Activated naive CD8-positive, alpha-beta T cell treated with anti-CD3 and anti-CD28 coated beads for 36 hours (primary cell): Measurements from ENCODE around the gene BPIFB2. TPM values are rescaled to one million over a fixed set of nuclear protein-coding genes. Genes with fewer than 3 reads are reported as not detected.

Source experiments
- DNase-seq: peaks from one replicate; pipeline ENCODE4 v3.0.0; 2021
- H3K27ac Mint-ChIP-seq: one replicate; pipeline ENCODE4 v1.8.0; 2022; ENCODE audit warnings: mild to moderate bottlenecking, moderate library complexity, mixed read lengths
- H3K27me3 Mint-ChIP-seq: one replicate; pipeline ENCODE4 v1.8.0; 2022; ENCODE audit warnings: mild to moderate bottlenecking, mixed read lengths
- H3K36me3 Mint-ChIP-seq: one replicate; pipeline ENCODE4 v1.8.0; 2021; ENCODE audit warnings: mild to moderate bottlenecking, mixed read lengths
- H3K4me1 Mint-ChIP-seq: one replicate; pipeline ENCODE4 v1.8.0; 2021; ENCODE audit warnings: mixed read lengths
- H3K4me3 Mint-ChIP-seq: one replicate; pipeline ENCODE4 v1.8.0; 2022; ENCODE audit warnings: mild to moderate bottlenecking, moderate library complexity, mixed read lengths
- H3K9me3 Mint-ChIP-seq: one replicate; pipeline ENCODE4 v1.8.0; 2022; ENCODE audit warnings: mixed read lengths
- total RNA-seq, 2 experiments: library from RNA; stranded (reverse); gene quantifications; one replicate each; pipeline ENCODE4 v1.2.3, GENCODE V29; 2021

Gene BPIFB2
- total RNA-seq, 2 experiments from 2014 or later = not detected

DNA sequence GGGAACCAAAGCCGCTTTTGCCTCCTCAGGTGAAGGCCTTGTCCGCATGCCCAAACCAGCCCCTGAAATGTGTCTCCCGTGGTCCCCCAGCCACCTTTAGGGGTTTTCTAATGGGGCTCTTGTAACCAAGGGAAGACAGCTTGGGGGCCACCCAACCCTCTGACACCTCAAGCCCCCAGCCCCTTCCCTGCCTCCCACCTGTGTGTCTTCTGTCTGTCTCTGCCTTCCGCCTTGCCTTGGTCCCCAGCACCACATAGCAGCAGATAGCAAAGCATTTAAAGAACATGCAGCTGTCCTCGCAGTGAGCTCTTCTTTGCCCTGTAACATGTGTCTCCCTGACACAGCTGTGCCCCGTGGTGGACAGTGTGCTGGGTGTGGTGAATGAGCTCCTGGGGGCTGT is 55.8 kb downstream of the BPIFB2 start:
- DNase-seq = no peak
- H3K27me3 Mint-ChIP-seq = no peaks in the 10 kb centered on the region
- H3K36me3 Mint-ChIP-seq = no peaks in the 10 kb centered on the region
- H3K27ac Mint-ChIP-seq = no peak overlapping the region
- peaks cover 4% of the 10 kb centered on the region for H3K4me1 Mint-ChIP-seq
- no peak overlapping the region for H3K4me3 Mint-ChIP-seq
- no peaks in the 10 kb centered on the region for H3K9me3 Mint-ChIP-seq

GRCh38 chr20:33064572-33065287 is 57.2 kb downstream of the BPIFB2 start:
- H3K27ac Mint-ChIP-seq = no peak overlapping the region
- no peaks in the 10 kb centered on the region for H3K9me3 Mint-ChIP-seq
- H3K4me3 Mint-ChIP-seq = no peak overlapping the region
- H3K4me1 Mint-ChIP-seq = peaks cover 4% of the 10 kb centered on the region
- DNase-seq = no peak
- no peaks in the 10 kb centered on the region for H3K36me3 Mint-ChIP-seq
- no peaks in the 10 kb centered on the region for H3K27me3 Mint-ChIP-seq

DNA sequence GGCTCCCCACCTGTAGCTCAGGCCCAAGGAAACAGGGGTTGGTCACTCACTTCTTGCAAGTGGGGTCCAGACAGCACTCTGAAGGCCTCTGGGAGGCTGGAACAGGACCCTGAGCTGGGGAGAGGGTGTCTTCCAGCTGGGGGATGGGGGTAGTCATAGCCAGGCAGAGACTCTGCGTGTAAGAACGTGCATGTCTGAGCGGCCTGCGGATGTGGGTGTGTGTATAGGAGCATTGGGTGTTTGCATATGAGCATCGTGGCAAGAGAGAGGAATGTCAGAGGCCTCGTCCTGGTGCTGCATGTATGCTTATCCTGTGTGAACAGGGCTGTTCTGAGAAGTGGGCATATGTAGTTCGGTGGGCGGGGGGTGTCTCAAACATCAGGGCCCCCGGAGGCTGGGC is 58.3 kb downstream of the BPIFB2 start:
- Mint-ChIP-seq H3K4me3 (no peak overlapping the region), H3K9me3 (no peaks in the 10 kb centered on the region), H3K36me3 (no peaks in the 10 kb centered on the region), H3K4me1 (peaks cover 4% of the 10 kb centered on the region), H3K27me3 (no peaks in the 10 kb centered on the region), H3K27ac (no peak overlapping the region)
- DNase-seq = no peak

DNA sequence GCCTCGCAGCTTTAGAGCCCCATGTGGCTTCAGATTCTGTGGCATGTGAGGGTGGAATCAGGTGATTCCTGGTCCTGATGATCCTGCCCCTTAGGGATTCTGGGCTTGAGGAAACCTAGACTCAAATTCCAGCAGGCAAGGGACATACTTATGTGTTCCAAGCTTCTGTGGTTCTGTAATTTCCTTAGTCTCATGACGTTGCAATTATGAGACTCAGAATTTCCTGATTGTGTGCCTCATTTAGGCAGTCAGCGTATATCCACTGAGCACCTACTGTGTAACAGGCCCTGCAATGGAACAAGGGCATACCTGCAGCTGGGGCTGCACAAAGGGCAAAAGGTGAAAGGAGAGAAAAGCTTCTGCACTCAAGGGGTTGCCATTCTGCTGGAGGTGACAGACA is 60.3 kb downstream of the BPIFB2 start:
- no peaks in the 10 kb centered on the region for H3K9me3 Mint-ChIP-seq
- H3K4me1 Mint-ChIP-seq = peaks cover 4% of the 10 kb centered on the region
- H3K27me3 Mint-ChIP-seq = no peaks in the 10 kb centered on the region
- no peak overlapping the region for H3K4me3 Mint-ChIP-seq
- H3K36me3 Mint-ChIP-seq = no peaks in the 10 kb centered on the region
- no peak for DNase-seq
- H3K27ac Mint-ChIP-seq = no peak overlapping the region

DNA sequence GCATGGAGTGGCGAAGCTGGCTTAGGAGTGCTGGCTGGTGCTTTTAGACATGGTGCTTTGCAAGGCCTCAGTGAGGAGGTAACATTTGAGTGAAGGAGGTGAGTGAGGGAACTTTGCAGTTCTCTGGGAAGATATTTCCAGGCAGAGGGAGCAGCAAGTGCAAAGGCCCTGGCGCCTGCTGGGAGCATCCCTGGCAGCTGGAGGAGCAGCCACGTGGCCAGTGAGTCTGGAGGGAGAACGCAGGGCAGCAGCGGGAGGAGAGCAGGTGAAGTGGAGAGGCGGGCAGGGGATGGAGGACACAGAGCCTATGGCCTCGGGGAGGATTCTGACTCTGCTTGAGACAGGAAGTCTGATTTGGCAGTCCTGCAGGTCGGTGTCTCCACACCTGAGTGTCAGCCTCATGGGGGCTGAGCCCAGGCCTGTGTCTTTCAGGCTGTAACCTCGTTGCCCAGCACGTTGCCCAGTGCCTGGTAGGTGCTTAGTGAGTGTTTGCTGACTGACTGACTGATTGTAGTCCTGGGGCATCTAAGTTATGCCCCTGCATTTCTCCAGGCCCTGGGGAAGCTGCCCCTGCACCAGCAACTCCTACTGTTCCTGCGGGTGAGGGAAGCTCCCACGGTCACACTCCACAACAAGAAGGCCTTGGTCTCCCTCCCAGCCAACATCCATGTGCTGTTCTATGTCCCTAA is 60.9 kb downstream of the BPIFB2 start:
- Mint-ChIP-seq H3K27me3 (no peaks in the 10 kb centered on the region), H3K36me3 (no peaks in the 10 kb centered on the region), H3K4me1 (peaks cover 4% of the 10 kb centered on the region), H3K9me3 (no peaks in the 10 kb centered on the region), H3K27ac (no peak overlapping the region), H3K4me3 (no peak overlapping the region)
- DNase-seq = no peak

DNA sequence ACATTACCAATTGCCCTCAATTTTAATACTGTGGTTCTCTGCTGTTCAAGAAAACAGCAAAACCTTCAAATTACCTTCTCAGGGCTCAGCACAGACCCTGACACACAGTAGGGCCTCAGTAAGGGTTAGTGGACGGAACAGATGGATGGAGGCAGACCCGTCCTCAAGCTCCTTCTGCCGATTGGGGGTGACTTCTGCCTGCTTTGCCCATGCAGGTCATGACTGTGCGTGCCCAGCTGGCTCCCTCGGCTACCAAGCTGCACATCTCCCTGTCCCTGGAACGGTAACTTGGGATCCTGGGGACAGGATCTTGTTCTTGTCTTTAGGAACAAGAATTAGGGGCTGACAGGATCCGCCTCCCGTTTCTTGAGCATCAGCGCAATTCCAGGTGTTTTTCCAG is 62.2 kb downstream of the BPIFB2 start:
- H3K27ac Mint-ChIP-seq = no peak overlapping the region
- no peaks in the 10 kb centered on the region for H3K9me3 Mint-ChIP-seq
- no peaks in the 10 kb centered on the region for H3K27me3 Mint-ChIP-seq
- DNase-seq = no peak
- no peak overlapping the region for H3K4me3 Mint-ChIP-seq
- no peaks in the 10 kb centered on the region for H3K36me3 Mint-ChIP-seq
- peaks cover 4% of the 10 kb centered on the region for H3K4me1 Mint-ChIP-seq

DNA sequence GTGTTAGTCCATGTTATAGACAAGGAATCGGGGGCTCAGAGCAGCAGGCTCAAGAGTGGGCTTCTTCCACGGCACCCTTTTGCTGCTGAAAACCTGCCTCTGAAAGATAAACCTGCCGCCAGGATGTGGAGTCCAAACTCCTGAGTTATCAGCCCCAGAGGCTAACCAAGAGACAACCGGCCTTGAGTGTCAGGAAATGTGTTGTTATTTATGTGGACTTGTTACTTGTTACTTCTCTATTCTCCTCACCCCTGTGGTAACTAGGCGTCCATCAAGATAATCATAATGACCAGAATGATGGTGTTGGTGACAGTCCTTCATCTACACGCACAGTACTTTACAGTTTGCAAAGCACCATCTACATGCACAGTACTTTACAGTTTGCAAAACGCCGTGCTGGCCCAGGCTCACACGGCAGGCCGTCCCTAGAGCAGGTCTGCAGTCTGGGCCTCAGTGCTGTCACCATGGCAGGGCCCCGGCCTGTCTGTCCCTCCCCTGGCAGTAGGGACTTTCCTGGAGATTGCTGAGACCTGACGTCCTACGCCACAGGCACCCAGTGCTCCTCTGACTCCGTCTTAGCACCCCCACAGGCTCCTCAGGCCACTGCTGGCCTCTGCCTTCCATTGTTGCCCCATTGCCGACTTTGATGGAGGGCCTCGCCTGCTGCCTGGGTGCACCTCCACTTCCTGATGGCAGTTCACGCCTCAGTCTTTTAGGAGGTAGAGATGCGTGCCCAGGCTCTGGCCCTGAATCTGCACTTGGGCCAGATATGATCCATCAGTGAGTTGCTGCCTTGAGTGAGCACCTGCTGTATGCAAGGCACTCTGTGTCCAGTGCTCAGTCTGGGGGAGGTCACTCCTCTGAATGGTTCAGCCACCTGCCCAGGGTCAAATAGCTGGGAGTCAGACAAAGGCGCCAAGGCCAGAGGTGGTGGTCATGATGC is 62.9 kb downstream of the BPIFB2 start:
- H3K4me1 Mint-ChIP-seq = peaks cover 4% of the 10 kb centered on the region
- H3K4me3 Mint-ChIP-seq = no peak overlapping the region
- no peaks in the 10 kb centered on the region for H3K36me3 Mint-ChIP-seq
- DNase-seq = no peak
- H3K27ac Mint-ChIP-seq = no peak overlapping the region
- H3K27me3 Mint-ChIP-seq = no peaks in the 10 kb centered on the region
- no peaks in the 10 kb centered on the region for H3K9me3 Mint-ChIP-seq

- peaks cover 4% of the 10 kb centered on the region for H3K4me1 Mint-ChIP-seq
- no peak overlapping the region for H3K27ac Mint-ChIP-seq
- no peaks in the 10 kb centered on the region for H3K36me3 Mint-ChIP-seq
- H3K4me3 Mint-ChIP-seq = no peak overlapping the region
- H3K27me3 Mint-ChIP-seq = no peaks in the 10 kb centered on the region
- DNase-seq = no peak
- no peaks in the 10 kb centered on the region for H3K9me3 Mint-ChIP-seq
These were observed 63.7 kb downstream of the BPIFB2 start for GRCh38 chr20:33071198-33071597.

DNA sequence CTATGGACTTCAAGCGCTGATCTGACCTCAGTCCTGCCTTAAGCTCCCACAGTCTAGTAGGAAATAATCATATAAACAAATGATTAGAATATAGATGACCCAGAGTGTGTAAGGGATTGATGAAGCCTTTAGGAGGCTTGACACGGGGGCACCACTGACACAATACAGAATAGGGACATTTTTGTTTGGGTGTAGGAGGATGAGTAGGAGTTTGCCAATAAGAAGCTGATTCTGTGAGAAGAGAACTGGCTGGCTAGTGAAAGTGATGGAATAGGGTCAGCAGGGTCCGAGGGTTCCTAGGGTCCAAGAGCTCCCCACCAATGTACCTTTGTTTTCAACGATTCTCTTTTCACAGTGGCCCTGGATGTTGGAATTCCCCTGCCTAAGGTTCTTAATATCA is 64.9 kb downstream of the BPIFB2 start:
- no peaks in the 10 kb centered on the region for H3K36me3 Mint-ChIP-seq

GRCh38 chr20:33072813-33073212 is 65.3 kb downstream of the BPIFB2 start:
- Mint-ChIP-seq H3K4me1 (peaks cover 4% of the 10 kb centered on the region), H3K27me3 (no peaks in the 10 kb centered on the region), H3K27ac (no peak overlapping the region), H3K9me3 (no peaks in the 10 kb centered on the region), H3K36me3 (no peaks in the 10 kb centered on the region), H3K4me3 (no peak overlapping the region)
- DNase-seq = no peak

More for the DNA sequence above, 64.9 kb downstream of the BPIFB2 start:
- no peak overlapping the region for H3K4me3 Mint-ChIP-seq
- H3K27ac Mint-ChIP-seq = no peak overlapping the region
- no peak for DNase-seq
- H3K9me3 Mint-ChIP-seq = no peaks in the 10 kb centered on the region
- no peaks in the 10 kb centered on the region for H3K27me3 Mint-ChIP-seq
- H3K4me1 Mint-ChIP-seq = peaks cover 4% of the 10 kb centered on the region

Other genes starting within 250 kb of the BPIFB2 start
- 1 to 10 TPM; 2.6 TPM for gene DNMT3B, start 245.3 kb upstream of the BPIFB2 start, total RNA-seq
- 100 to 1,000 TPM; 154 to 156 TPM for gene MAPRE1, start 187.8 kb upstream of the BPIFB2 start, total RNA-seq
- under 1 TPM; 0.27 to 0.56 TPM for gene EFCAB8, start 148.8 kb upstream of the BPIFB2 start, total RNA-seq
- not detected for gene SUN5, start 3.3 kb upstream of the BPIFB2 start, total RNA-seq
- not detected for gene BPIFB6, start 23.9 kb downstream of the BPIFB2 start, total RNA-seq
- gene BPIFB3, start 46.2 kb downstream of the BPIFB2 start, total RNA-seq = not detected
- gene BPIFB4, start 71.9 kb downstream of the BPIFB2 start, total RNA-seq = not detected
- gene BPIFA2, start 160.5 kb downstream of the BPIFB2 start, total RNA-seq = not detected
- gene BPIFA3, start 209.6 kb downstream of the BPIFB2 start, total RNA-seq = not detected
- not detected for gene BPIFA1, start 228.3 kb downstream of the BPIFB2 start, total RNA-seq